ENCODE measurements around the gene U2AF2.

U2AF2 gene

DNA sequence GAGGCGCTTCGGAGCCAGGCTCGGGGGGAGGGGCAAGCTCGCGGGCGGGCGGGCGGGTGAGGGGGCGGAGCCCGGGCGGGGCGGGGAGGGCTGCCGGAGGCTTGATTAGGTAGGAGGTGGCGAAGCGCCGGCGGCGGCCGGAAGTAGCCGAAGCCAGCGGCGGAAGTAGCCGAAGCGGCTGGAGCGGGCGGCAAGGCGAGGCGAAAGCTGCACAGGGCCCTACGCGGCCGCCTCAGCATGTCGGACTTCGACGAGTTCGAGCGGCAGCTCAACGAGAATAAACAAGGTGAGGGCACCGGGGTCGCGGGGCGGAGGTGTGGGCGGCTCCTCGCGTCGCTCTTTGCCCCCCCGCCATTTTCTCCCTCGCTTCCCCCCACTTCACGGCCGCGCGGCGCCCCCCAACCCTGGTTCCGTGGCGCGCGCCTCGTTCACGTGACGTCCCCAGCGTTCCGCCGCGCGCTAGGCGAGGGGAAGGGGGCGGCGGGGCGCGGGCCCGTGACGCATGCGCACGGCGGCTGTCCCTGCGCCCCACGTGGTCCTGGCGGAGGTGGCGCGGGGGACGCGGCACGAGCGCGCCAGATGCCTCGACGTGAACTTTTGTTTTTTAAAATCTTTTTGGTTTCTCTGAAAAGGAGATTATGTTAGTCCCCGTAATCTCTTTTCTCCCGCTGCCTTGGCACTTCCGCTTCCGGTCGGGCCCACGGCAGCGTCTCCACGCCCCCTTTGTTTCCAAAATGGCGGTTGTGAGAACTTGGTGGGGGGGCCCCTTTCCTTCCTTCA is at the start of gene U2AF2:
U2AF2 (plus strand) TSS at position 168 of the 780 bp plus-strand sequence; CDS start at position 238, 70 bp downstream.
- DNase-seq (ENCODE audit: low read depth) = peak; percentile 81

DNA sequence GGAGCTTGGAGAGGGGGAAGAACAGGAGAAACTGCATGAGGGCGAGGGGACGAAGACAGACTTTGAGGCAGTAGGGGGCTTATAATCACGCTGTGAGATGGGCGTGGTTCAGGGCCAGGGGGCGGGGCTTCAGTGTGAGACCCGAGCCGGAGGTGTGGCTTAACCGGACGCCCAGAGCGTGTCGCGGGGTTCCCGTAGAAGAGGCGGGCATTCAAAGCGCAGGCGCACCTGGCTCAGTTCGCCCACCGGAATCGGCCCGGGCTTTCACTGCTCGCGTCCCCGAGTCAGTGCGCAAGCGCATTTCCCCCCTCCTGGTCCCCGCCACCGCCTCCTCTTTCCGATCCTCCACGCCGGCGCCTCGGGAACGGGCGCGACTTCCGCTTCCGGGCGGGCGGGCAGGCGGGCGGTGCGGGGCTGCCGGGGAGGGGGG is 49.6 kb upstream of the U2AF2 start:
- peak; percentile 99 for DNase-seq (ENCODE audit: low read depth)

DNA sequence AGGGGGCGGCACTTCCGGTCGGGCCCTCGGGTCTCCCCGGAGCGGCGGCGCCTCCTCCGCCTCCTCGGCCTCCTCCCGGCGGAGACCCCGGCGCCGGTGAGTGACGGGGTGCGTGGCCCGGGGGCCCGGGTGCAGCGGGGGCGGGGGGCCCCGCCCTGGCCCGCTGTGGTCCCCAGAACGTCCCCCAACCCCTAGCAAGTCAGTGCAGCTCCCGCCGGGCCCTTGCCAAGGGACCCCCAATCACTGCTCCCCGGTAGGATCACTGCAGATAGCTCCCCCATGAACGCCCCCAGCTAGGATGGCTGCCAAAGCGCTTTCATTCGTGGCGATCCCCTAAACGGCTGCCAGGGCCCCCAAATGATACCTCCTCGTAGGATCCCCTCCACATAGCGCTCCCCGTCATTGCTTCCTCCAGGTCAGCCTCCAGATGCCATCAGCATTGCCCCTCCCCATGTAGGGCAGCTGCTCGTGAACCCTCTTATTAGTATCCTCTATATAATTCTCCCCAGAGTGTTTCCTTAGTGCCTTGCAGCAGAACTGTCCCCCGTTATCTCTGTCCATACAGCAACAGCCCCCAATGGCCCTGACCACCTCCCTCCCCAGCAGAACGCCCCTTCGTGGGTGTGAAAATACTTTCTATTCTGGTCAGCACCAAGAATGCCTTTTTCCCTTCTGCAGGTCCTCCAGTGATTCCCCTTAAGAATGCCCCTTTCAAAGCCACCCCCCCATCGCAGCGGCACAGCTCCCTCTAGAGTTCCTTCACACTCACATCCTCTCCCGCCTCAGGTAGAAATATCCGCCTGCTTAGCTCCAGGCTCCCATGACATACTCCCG is 49.0 kb upstream of the U2AF2 start, which contains the start of gene ZNF865:
ZNF865 (plus strand) TSS at position 11 of the 834 bp plus-strand sequence. CDS start 7,972 bp downstream, outside the sequence.
- peak; percentile 77 for DNase-seq (ENCODE audit: low read depth)

DNA sequence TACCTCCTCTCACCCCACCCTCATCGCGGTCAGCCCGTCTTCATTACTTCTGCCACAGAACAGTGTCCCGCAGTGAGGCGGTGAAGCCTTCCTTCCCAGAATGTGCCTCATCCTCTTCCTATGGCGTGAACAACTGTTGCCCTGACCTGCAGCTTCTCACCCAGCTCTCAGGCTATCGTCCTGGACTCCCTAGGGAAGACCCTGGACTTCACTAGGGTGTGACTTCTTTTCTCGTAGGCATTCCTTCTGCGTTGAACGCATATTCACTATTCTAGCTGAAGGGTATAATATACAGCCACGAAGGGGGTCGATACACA is 48.4 kb upstream of the U2AF2 start:
- no peak for DNase-seq (ENCODE audit: low read depth)

DNA sequence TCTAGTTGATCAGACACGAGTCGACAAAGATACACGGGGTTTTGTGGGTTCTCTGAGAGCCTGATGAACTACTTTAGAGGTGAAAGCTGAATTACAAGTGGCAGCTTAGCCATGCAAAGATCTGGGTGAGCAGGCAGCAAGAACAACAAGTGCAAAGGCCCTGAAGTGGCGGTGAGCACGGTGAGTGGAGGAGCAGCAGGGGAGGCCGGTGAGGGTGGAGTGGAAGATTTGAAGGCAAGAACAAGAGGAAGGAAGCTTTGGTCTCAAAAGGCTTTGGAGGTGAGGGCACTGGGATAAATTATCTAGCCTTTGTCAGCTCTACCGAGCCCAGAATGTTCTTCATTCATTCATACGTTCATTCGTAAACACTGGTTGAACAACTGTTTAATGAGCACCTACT is 48.0 kb upstream of the U2AF2 start:
- DNase-seq (ENCODE audit: low read depth) = no peak

DNA sequence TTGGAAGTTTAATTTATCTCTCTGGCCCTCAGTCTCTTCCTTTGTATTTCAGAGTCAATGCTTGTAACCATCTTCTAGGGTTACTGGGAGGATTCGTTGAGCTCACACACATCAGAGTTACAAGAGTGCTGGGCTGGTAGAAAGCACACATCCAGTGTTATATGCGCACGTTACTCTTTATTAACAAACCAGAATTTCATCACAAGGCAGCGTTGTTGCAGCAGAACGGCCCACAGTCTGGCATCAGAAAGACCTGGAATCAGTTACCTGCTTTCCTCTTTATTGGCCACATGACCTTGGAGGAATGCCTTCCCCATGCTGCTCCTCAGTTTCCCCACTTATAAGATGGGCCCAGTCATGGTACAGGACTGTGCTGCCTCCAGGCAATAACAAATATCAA is 45.5 kb upstream of the U2AF2 start:
- DNase-seq (ENCODE audit: low read depth) = no peak

DNA sequence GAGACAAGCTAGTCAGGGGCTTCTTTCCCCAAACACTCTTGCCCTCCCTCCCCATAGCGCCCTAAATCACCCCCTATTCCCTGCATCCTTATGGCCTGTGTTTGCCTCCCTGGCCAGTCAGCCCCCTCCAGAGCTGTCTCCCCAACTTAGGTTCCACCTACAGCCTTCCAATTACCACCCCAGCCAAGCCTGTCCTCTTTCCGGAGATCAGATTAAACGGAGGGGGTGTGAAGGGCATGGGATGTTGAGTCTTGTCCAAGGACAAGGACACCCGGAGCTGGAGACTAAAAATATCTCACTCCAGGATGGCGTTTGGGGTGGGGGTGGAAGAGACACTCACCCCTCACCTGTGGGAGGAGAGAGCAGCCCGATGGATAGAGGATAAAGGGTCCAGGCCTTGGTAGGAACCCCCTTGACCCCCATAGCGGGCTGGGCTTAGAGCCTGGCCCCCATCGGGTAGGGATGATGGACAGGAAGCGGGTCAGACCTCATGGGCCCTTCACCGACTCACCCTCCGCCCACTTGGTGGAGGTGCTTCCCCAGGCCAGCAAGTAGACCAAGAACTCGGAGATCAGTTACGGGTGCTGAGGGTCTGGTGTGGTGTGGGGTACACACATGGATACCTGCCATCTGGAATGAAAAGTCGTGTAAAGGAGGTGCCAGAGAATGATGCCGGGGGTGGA is 43.4 kb upstream of the U2AF2 start:
- no peak for DNase-seq (ENCODE audit: low read depth)

DNA sequence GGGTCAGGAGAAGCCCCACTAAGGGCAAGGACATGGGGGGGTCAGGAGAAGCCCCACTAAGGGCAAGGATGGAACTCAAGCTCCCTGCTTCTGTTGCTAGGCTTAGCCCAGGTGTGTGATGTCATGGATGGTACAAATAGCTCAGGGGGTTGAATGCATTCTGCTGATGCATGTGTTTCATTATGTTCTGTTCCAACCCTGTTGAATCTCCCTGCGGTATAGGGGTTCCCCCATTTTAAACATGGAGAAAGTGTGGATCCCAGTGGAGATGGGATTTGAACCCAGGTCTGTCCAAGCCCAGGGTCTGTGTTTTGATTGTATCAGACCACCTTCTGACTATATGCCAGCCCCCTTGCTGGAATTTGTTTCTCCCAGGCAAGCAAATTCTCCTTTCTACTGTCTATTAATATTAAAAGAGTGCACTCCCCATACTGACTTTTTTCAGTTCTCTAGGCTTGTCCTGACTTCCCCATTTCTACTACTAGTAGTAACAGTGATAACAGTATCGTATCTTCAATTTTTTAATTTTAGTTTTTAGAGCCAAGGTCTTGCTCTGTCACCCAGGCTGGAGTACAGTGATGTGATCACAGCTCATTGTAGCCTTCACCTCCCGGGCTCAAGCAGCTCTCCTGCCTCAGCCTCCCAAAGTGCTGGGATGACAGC is 42.7 kb upstream of the U2AF2 start:
- no peak for DNase-seq (ENCODE audit: low read depth)

DNA sequence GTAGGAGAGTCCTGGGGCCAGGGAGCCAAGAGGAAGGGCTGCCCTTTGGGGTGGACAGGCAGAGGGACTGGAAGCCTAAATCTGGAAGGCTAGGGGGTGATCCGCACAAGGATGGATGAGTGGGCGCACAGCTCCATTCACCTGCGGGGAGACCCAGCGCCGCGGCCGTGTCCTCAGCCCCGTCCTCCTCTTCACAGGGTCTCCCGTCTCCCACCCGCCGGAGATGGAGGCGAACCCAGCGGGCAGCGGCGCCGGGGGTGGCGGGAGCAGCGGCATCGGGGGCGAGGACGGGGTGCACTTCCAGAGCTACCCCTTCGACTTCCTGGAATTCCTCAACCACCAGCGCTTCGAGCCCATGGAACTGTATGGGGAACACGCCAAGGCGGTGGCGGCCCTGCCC is 41.4 kb upstream of the U2AF2 start:
- DNase-seq (ENCODE audit: low read depth) = no peak

DNA sequence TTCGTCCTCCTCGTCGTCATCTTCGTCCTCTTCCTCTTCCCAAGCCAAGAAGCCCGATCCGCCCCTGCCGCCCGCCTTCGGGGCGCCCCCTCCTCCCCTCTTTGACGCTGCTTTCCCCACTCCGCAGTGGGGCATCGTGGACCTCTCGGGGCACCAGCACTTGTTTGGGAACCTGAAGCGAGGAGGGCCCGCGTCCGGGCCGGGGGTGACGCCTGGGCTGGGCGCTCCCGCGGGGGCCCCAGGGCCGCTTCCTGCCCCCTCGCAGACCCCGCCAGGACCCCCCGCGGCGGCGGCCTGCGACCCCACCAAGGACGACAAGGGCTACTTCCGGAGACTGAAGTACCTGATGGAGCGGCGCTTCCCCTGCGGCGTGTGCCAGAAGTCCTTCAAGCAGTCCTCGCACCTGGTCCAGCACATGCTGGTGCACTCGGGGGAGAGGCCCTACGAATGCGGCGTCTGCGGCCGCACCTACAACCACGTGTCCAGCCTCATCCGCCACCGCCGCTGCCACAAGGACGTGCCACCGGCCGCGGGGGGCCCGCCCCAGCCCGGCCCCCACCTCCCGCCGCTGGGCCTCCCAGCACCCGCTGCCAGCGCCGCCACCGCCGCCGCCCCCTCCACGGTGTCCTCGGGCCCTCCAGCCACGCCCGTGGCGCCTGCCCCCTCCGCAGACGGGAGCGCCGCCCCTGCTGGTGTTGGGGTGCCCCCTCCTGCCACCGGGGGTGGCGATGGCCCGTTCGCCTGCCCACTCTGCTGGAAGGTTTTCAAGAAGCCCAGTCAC is 40.7 kb upstream of the U2AF2 start:
- DNase-seq (ENCODE audit: low read depth) = no peak

DNA sequence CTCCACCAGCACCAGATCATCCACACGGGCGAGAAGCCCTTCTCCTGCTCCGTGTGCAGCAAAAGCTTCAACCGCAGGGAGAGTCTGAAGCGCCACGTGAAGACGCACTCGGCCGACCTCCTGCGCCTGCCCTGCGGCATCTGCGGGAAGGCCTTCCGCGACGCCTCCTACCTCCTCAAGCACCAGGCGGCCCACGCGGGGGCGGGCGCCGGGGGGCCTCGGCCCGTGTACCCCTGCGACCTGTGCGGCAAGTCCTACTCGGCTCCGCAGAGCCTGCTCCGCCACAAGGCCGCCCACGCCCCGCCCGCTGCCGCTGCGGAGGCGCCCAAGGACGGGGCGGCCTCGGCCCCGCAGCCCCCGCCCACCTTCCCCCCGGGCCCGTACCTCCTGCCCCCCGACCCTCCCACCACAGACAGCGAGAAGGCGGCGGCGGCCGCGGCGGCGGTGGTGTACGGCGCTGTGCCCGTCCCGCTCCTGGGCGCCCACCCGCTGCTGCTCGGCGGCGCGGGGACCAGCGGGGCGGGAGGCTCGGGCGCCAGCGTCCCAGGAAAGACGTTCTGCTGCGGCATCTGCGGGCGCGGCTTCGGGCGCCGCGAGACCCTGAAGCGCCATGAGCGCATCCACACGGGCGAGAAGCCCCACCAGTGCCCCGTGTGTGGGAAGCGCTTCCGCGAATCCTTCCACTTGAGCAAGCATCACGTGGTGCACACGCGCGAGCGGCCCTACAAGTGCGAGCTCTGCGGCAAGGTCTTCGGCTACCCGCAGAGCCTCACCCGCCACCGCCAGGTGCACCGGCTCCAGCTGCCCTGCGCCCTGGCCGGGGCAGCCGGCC is 39.9 kb upstream of the U2AF2 start:
- DNase-seq (ENCODE audit: low read depth) = no peak

DNA sequence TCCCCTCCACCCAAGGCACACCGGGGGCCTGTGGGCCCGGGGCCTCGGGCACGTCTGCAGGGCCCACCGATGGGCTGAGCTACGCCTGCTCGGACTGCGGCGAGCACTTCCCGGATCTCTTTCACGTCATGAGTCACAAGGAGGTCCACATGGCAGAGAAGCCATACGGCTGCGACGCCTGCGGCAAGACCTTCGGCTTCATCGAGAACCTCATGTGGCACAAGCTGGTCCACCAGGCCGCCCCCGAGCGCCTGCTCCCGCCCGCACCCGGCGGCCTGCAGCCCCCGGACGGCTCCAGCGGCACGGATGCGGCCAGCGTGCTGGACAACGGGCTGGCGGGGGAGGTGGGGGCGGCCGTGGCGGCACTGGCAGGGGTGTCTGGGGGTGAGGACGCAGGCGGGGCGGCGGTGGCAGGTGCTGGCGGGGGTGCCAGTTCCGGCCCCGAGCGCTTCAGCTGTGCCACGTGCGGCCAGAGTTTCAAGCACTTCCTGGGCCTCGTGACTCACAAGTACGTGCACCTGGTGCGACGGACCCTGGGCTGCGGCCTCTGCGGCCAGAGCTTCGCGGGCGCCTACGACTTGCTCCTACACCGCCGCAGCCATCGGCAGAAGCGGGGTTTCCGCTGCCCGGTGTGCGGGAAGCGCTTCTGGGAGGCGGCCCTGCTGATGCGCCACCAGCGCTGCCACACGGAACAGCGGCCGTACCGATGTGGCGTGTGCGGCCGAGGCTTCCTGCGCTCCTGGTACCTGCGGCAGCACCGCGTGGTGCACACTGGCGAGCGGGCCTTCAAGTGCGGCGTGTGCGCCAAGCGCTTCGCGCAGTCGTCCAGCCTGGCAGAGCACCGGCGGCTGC is 39.1 kb upstream of the U2AF2 start:
- DNase-seq (ENCODE audit: low read depth) = no peak

DNA sequence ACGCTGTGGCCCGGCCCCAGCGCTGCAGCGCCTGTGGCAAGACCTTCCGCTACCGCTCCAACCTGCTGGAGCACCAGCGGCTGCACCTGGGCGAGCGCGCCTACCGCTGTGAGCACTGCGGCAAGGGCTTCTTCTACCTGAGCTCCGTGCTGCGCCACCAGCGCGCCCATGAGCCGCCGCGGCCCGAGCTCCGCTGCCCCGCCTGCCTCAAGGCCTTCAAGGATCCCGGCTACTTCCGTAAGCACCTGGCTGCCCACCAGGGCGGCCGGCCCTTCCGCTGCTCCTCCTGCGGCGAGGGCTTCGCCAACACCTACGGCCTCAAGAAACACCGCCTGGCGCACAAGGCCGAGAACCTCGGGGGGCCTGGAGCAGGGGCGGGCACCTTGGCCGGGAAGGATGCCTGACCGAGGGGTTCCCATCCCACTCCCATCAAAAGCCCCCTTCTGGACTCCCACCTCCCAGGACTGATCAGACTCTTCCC is 38.4 kb upstream of the U2AF2 start:
- no peak for DNase-seq (ENCODE audit: low read depth)

DNA sequence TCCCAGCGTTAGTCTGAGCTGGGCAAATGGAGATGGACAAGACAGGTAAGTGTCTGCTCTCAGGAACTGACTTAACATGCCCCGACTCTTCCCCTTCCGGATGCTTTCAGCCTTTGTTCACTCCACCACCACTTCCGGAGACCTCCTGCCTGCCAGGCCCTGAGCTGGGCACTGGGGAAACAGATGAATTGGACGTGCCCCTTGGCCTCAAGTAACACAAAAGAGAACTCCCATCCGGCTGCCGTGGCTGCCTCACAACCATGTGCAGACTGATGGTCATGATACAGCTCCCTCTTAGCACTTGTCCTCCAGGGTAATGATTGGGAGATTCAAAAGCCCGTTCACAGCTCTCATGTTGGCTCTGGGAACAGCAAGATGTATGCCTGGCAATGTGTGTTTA is 37.4 kb upstream of the U2AF2 start:
- no peak for DNase-seq (ENCODE audit: low read depth)

DNA sequence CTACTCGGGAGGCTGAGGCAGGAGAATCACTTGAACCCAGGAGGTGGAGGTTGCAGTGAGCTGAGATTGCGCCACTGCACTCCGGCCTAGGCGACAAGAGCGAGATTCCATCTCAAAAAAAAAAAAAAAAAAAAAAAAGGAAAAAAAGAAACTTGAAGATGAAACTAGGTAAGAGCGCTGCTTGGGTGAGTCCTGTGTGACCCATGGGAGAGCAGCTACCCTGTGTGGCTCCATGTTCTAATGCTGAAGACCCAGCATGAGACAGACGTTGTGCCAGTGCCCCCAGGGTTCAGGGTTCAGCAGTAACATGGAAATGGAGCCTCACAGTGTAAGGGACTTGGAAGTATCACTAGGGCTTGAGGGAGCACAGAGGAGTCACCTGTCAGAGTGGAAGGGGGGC is 36.4 kb upstream of the U2AF2 start:
- no peak for DNase-seq (ENCODE audit: low read depth)

DNA sequence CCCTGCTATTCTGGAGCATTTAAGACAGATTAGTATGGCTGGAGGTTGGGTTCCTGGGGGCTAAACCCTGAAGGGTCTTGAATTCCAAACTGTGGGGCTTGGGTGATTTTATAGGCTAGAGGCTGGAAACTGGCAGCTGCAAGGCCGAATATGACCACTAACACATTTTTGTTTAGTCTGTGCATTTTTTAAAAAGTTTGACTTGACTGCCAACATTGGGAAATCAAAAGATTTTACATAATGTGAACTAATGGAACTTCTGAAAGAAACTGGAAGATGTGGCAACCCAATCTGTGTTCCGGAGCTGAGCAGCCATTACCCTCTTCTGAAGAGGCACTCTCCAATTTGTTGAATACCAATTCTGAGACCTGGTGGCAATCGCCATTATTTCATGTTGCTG is 35.5 kb upstream of the U2AF2 start:
- no peak for DNase-seq (ENCODE audit: low read depth)

DNA sequence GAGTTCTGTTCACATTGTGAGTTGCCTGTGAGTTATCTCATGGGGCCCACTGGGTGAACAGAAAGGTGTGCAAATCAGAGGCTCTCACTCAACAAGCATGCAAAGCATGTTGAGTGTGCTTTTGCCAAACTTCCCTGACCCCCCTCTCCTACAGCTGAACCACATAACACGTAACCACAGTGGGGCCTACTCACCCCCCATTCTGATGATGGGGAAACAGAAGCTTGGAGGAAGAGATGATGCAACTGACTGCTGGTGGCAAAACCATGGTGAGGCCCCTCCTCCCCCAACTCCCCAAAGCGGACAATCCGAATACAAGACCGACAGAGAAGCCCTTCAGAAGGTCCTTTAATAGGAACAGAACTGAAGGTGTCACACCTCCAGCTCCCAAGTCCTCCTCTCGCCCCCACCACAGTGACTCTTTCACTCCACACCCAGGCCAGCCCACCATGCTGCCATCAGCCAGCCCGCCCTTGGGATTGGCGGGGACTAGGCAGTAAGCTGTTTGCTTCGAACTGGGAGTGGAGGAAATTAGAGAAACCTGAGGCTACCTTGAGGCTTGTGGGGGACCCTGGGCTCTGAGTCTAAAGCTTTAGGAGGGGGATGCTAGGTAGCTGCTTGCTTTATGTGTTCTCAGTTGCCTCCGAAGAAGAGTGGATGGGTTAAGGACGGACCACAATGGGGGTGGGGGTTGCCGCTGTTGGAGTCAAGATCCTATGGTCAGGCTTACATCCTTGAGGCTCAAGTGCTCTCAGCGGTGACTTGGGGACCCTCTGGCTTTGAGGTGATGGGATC is 34.2 kb upstream of the U2AF2 start:
- no peak for DNase-seq (ENCODE audit: low read depth)

DNA sequence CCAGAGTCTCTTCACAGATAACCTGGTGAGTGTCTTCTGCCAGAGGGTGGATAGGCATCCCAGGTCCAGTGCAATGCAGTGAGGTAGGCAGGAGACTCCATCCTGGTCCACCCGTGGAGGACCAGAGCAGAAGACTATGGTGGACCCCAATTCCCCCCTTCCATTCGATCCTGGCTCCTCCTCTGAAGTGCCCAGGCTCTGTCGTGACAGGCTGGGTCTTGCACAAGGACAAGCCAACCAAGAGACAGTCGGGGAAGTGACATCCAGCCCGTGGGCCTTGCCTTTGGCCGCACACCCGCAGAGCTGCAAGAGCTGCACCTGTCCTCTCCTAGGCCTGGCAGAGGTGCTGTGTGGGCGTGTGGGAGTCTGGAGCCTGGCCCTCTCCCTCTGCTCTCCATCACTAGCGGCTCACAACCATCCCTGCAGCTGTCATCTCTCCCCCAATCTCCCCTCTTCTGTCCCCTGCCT is 33.6 kb upstream of the U2AF2 start:
- no peak for DNase-seq (ENCODE audit: low read depth)
